Measurements from ENCODE around the gene CLMN. TPM values are rescaled to one million over a fixed set of nuclear protein-coding genes. Genes with fewer than 3 reads are reported as not detected.

The CLMN gene, protein sequence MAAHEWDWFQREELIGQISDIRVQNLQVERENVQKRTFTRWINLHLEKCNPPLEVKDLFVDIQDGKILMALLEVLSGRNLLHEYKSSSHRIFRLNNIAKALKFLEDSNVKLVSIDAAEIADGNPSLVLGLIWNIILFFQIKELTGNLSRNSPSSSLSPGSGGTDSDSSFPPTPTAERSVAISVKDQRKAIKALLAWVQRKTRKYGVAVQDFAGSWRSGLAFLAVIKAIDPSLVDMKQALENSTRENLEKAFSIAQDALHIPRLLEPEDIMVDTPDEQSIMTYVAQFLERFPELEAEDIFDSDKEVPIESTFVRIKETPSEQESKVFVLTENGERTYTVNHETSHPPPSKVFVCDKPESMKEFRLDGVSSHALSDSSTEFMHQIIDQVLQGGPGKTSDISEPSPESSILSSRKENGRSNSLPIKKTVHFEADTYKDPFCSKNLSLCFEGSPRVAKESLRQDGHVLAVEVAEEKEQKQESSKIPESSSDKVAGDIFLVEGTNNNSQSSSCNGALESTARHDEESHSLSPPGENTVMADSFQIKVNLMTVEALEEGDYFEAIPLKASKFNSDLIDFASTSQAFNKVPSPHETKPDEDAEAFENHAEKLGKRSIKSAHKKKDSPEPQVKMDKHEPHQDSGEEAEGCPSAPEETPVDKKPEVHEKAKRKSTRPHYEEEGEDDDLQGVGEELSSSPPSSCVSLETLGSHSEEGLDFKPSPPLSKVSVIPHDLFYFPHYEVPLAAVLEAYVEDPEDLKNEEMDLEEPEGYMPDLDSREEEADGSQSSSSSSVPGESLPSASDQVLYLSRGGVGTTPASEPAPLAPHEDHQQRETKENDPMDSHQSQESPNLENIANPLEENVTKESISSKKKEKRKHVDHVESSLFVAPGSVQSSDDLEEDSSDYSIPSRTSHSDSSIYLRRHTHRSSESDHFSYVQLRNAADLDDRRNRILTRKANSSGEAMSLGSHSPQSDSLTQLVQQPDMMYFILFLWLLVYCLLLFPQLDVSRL
- 19.5 and 24.0 TPM in 2 replicates for total RNA-seq (2014; rRNA removed; shearing (Covaris generic))
- polyA plus RNA-seq (2015; cell fraction: cytosol; rRNA removed): 24.9 and 32.6 TPM in 2 replicates
- polyA plus RNA-seq (2015; cell fraction: nucleus; rRNA removed): 101 and 143 TPM in 2 replicates

DNA sequence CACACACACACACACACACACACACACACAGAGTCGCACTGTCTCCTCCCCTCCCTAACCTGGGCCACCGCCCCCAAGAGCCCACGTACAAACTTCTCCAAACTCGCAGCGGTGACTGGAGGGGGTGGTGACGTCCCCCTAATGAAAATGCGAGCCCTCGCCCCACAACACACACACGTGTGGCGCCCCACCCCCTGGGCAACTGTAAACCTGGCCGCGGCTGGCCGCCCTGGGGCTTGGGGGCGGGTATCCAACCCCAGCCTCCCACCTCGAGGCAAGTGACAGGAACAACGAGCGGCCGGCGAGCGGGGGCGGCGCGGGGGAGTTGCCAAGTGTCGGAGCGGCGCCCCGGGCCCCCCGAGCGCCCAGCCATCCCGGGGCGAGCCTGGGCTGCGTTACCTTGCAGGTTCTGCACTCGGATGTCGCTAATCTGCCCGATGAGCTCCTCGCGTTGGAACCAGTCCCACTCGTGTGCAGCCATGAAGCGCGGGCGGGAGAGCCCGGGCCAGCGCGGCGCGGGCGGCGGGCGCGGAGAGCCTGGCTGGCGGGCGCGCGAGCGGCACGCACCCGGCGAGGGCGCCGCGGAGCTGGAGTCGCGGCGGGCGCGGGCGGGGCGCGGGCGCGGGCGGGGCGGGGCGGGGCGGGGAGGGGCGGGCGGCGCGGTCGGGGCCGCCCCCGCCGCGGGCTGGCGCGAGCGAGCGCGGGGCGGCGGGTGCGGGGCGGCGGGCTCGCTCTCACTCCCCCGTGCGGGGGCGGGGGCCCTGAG lies at the start of gene CLMN:
CLMN (minus strand) TSS at position 597 of the 766 bp plus-strand sequence; CDS start at position 481, 116 bp downstream.
- in situ Hi-C loops (cut with HindIII; ENCODE audit: low pct_unique_long_range_greater_than_20kb, low sequenced_read_pairs): no loop called here
- peak; percentile 36 for DNase-seq (ENCODE audit: low read depth, low spot score)

DNA sequence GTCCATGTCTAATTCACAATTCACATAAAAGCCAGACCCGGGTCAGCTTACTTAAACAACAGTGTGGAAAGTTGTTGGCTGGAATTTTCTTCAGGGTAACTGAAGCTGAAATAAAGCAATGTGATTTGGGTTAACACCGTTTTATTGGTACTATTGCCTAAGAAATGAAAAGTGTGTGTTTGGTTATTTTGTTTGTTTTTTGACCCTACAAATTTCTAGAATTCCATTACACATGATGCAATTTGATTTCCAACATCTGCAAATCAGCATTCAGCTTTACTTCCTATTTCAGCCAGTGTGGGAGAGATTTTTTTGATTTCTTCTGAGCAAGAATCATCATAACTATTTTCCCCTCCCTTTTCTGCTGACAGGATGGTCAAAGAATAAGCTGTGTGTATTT lies 45.7 kb upstream of the CLMN start:
- in situ Hi-C loops (cut with HindIII; ENCODE audit: low pct_unique_long_range_greater_than_20kb, low sequenced_read_pairs): no loop called here
- no peak for DNase-seq (ENCODE audit: low read depth, low spot score)

DNA sequence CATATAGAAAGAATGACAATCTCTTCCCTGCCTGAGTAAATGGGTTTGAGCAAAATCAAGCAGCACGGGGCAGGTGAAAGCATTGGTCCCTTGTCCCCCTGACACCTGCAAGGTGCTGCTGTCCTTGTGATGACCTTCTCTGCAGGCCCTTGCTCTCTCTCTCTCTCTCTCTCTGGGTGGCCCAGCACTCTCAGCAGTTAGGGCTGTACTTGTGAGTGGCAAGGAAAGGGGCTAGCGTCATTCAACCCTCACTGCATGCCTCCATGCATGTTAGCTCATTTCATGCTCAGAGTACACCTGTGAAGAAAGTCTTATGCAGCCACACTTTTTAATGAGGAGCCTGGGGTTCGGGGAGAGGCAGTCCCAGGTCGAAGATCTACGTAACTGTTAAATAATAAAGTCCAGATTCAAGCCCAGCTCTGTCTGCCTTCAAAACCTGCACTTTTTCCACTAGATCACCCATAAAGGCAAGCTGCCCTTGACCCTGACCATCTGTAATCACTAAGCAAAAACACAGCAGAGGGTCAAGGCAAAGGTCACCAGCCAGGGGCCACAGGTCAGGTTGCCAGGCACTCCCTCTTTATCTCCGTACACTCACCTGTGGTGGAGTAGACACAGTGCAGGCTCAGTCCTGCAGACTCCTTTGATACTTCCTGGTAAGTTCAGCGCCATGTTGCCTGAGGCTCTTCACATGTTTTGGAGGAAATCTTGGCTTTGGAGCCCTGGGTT lies 44.9 kb upstream of the CLMN start:
- no peak for DNase-seq (ENCODE audit: low read depth, low spot score)
- in situ Hi-C loops (cut with HindIII; ENCODE audit: low pct_unique_long_range_greater_than_20kb, low sequenced_read_pairs): no loop called here

DNA sequence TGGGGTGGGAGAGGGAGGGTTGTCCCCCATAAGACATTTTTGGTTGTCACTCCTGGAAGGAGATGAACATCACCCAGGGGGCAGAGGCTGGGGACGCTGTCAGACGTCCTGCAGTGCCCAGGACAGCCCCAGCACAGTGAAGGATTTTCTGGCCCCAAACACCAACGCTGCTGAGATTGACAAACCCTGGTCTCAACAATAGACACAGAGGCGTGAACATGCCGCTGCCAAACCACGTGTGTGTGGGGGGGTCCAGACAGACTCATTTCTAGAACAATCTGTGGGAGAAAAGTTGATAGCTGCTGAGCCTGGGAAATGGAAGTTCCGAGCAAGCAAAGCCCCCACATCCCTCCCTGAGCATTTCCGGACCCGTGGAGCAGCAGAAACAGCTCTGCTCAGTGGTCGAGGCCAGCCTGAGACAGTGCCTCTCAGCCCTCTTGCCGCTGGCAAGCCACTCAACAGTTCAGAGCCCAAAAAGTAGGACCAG lies 43.8 kb upstream of the CLMN start:
- DNase-seq (ENCODE audit: low read depth, low spot score): no peak
- in situ Hi-C loops (cut with HindIII; ENCODE audit: low pct_unique_long_range_greater_than_20kb, low sequenced_read_pairs): no loop called here

DNA sequence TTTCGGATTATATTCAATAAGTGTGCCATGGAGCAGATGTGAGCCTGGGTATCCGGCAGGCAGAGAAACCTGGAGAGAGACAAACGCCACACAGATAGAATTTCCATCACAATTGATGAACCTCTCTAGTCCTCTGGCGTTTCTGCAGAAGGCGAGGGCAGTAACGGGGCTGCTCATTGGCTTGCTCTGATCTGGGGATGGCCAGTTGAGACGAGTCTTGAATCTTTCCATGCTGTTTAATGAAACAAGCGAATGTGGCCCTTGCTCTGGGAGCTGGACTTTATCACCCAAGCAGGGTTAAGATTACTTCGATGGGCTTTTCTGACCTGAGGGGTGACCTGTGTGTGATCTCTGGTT lies 42.4 kb upstream of the CLMN start:
- in situ Hi-C loops (cut with HindIII; ENCODE audit: low pct_unique_long_range_greater_than_20kb, low sequenced_read_pairs): no loop called here
- DNase-seq (ENCODE audit: low read depth, low spot score): no peak

DNA sequence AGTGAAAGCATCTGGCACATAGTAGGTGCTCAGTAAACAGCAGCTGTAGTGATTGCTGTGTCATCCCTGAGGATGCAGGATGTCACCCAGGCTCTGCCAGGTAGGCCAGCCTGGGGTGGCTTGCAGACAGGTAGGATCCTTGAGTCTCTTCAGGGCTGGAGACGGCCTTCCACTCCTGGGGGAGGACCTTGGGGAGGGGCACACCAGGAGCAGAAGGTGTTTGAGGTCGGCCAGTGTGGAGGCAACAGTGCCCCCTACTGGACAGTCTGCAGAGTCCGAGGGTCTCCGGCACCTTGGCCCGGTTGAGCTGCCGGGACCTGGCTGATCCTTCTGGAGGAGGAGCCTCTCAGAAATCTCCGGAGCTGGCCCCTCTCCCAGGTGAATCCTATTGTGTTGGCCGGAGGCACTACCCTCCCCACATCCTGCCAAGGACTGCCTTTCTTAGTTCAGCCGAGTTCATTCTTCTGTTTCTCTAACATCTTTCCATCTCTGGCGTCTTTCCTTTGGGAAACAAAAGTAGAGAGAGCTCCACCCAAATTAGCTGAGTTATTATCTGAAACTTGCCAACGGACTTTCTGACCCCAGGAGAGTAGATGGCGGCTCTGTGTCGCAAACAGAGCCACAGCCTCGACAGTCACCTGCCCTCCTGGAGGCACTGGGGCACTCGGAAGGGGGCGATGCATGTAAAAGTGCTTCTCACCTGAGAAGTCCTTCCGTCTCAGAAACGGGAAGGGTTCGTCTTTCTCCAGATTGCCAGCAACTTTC lies 41.8 kb upstream of the CLMN start:
- in situ Hi-C loops (cut with HindIII; ENCODE audit: low pct_unique_long_range_greater_than_20kb, low sequenced_read_pairs): no loop called here
- DNase-seq (ENCODE audit: low read depth, low spot score): peak; percentile 83

DNA sequence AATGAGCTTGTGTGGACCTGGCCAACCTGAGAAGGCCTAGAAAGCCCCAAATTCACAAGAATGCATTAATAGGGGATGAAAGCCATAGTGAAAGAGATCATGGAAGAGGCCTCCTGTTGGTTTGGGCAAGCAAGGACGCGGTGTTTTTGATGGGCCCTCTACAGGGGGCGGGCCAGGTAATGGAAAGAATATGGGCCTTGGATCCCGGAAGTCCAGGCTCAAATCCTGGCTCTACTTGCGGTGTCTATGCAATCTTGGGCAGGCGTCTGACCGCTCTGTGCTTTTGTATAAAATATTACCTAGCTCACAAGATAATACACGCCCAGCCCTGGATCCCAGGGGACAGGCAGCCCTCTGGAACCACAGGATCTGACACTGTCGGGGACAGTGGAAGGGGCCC lies 41.1 kb upstream of the CLMN start:
- peak; percentile 54 for DNase-seq (ENCODE audit: low read depth, low spot score)
- in situ Hi-C loops (cut with HindIII; ENCODE audit: low pct_unique_long_range_greater_than_20kb, low sequenced_read_pairs): no loop called here

DNA sequence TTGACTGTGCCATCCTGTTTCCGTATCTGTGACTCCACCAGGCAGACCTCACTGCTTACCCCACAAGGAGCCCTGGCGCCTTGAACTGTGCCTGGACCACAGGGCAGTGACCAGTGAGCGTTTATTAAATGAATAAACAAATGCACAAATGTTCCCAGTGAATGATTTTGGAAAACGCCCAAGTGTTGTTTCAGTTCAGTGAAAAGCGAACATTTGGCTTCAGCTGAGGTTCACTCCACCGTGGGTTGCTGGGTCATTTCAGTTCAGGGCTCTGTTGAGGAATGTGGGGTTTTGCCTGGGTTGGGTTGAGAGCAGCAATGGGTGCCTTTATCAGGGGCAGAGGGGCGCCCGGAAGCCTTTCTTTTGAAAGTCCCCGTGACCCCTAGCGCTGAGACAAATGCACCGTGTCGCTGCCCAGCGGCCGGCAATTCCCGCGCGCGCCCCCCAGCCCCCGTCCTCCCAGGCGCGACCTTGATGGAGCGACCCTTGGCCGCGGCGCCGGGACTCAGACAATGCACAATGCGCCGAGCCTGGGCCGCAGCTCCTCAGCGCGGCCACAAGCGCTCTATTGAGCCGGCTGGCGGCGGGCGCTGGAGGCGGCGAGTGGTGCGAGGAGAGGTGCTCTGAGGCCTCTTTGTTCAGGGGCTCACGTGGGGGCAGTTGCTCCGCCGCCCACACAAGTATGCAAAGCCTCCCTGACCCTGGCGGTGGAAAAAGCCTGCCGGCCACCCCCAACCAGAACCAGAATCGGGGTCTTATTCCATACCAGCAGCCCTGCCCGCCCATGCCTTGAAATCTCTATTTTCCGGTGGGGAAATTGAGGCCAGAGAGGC lies 40.5 kb upstream of the CLMN start:
- in situ Hi-C loops (cut with HindIII; ENCODE audit: low pct_unique_long_range_greater_than_20kb, low sequenced_read_pairs): no loop called here
- peak; percentile 97 for DNase-seq (ENCODE audit: low read depth, low spot score)

DNA sequence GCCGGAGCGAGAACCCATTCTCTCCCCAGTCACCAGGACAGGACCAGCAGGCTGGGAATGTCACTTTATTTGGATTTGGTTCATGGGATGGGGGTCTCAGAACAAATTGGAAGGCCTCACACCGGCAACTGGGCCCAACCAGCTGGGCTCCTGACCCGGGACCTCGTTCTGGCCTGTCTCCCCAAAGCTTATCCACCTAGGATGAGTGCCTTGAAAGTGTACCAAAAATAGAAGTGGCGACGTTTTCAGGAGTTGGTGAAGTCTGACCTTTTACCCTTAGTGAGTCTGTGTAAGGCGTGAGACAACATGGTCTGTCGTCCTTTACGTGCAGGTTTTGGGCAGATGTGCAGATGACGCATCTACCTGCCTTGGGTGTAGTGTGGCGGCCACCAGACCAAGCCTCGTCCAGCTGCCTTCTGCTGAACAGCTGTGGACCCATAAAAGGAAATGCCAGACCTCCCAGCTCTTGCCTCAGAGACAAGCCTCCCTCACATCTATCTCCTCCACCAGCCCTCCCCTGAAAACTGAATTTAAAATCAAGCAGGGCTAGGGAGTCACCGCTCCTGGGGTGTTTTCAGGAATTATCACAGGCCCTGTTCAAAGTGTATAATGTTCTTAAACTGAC lies 36.6 kb upstream of the CLMN start:
- in situ Hi-C loops (cut with HindIII; ENCODE audit: low pct_unique_long_range_greater_than_20kb, low sequenced_read_pairs): no loop called here
- DNase-seq (ENCODE audit: low read depth, low spot score): no peak

DNA sequence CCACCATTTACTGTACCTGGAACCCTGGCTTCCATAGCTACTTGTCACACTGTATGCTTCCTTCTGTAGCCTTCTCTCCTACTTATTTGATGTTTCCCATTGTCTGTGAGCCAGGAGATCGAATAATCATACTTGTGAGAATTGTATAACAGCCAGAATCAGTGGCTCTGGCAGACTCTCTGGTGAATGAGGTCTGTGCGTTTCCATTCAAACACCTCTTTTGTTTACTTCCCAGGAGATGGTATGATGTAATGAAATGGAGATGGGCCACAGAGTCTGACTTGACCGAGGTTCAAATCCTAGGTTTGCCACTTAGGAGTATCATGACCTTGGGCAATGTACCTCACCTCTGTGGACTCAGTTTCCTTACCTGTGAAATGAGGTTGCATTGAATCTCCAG lies 35.7 kb upstream of the CLMN start:
- in situ Hi-C loops (cut with HindIII; ENCODE audit: low pct_unique_long_range_greater_than_20kb, low sequenced_read_pairs): no loop called here

DNA sequence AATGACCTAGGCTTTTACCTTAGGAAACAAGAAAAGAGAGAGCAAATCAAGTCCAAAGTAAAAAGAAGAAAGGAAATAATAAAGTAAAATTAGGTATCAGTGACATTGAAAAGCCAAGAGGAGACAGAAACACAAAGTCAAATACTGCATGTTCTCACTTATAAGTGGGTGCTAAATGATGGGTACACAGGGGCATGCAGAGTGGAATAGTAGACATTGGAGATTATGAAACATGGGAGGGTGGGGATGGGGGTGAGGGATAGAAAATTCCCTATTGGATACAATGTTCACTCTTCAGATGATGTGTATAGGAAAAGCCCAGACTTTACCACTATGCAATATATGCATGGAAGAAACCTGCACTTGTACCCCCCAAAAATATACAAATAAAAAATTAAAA lies 35.1 kb upstream of the CLMN start:
- in situ Hi-C loops (cut with HindIII; ENCODE audit: low pct_unique_long_range_greater_than_20kb, low sequenced_read_pairs): no loop called here
- no peak for DNase-seq (ENCODE audit: low read depth, low spot score)

More for the DNA sequence above, 35.7 kb upstream of the CLMN start:
- DNase-seq (ENCODE audit: low read depth, low spot score): peak; percentile 26

DNA sequence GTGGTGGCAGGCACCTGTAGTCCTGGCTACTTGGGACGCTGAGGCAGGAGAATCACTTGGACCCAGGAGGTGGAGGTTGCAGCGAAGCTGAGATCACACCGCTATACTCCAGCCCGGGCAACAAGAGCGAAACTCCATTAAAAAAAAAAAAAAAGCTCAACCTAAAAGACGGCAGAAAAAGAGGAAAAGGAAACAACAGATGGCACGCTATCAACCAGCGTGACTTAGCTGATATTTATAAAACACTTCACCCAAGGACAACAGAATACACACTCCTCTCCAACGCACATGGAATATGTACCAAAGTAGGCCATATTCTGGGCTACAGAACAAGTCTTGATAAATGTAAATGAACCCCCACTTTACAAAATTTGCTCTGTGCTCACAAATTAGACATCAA lies 34.0 kb upstream of the CLMN start:
- DNase-seq (ENCODE audit: low read depth, low spot score): no peak
- in situ Hi-C loops (cut with HindIII; ENCODE audit: low pct_unique_long_range_greater_than_20kb, low sequenced_read_pairs): no loop called here

DNA sequence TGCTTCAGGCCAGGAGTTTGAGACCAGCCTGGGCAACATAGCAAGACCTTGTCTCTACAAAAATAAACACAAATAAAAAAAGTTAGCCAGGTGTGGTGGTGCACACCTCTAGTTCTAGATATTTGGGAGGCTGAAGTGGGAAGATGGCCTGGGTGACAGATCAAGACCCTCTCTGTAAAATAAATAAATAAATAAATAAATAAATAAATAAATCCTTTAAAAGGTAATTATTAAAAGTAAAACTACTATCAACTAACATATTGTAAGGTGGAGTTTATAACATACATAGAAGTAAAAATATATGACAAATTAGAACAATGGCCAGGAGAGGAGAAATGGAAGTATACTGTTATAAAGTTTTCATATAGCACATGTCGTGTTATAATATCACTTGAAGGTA lies 33.3 kb upstream of the CLMN start:
- DNase-seq (ENCODE audit: low read depth, low spot score): no peak
- in situ Hi-C loops (cut with HindIII; ENCODE audit: low pct_unique_long_range_greater_than_20kb, low sequenced_read_pairs): no loop called here

DNA sequence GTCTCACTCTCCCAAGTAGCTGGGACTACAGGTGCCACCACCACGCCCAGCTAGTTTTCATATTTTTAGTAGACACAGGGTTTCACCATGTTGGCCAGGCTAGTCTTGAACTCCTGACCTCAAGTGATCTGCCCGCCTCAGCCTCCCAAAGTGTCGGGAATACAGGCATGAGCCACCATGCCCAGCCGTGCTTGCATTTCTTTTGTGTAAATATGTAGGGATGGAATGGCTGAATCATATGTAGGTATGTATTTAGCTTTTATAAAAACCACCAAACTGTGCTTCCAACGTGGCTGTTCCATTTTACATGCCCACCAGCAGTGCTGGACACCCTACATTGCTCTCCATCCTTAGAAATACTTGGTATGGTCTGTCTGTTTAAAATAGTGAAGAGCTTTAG lies 32.8 kb upstream of the CLMN start:
- in situ Hi-C loops (cut with HindIII; ENCODE audit: low pct_unique_long_range_greater_than_20kb, low sequenced_read_pairs): no loop called here
- no peak for DNase-seq (ENCODE audit: low read depth, low spot score)

DNA sequence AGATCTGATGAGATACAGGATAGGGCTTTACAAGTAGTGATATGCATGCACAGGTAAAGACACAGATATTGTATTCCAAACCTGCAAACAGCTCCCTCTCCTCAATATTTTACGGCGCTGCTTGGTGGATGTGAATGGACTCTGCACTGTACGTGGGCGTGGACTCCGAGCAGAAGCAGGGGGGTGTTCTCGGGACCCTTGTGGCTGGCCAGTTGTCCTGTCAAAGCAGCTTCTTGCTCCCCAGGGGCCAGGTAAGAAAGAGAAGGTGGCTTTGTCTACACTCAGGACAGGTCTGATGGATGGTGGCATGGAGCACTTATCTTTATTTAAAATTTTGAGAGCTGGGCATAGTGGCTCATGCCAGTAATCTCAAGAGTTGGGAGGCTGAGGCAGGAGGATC lies 29.5 kb upstream of the CLMN start:
- DNase-seq (ENCODE audit: low read depth, low spot score): no peak
- in situ Hi-C loops (cut with HindIII; ENCODE audit: low pct_unique_long_range_greater_than_20kb, low sequenced_read_pairs): no loop called here
